ENCODE results near the gene RALGAPA2.

The RALGAPA2 gene

GRCh38 chr20:20423117-20423516 is 289.3 kb downstream of the RALGAPA2 start:
- no peak overlapping the region for H3K9ac ChIP-seq (ENCODE audit: low read depth, low read length)

GRCh38 chr20:20417876-20418676 is 294.4 kb downstream of the RALGAPA2 start:
- H3K9ac ChIP-seq (ENCODE audit: low read depth, low read length) = no peak overlapping the region
- peaks cover 3% of the 10 kb centered on the region; the same call in 1 of the 2 replicates for H3K4me1 ChIP-seq (ENCODE audit: insufficient read depth, low read length)
- H3K9me3 ChIP-seq (ENCODE audit: insufficient read depth, low read depth, low read length) = no peaks in the 10 kb centered on the region
- H3K27ac ChIP-seq (ENCODE audit: low read length) = no peak overlapping the region
- H3K36me3 ChIP-seq (ENCODE audit: insufficient read depth, low read depth, low read length) = no peaks in the 10 kb centered on the region
- H3K27me3 ChIP-seq (ENCODE audit: insufficient read depth, low read length) = peaks cover 20% of the 10 kb centered on the region; the same call in 1 of the 2 replicates
- no peak overlapping the region for H3K4me3 ChIP-seq (ENCODE audit: low read length)

More at GRCh38 chr20:20423117-20423516, 289.3 kb downstream of the RALGAPA2 start:
- H3K4me3 ChIP-seq (ENCODE audit: low read length) = no peak overlapping the region
- no peaks in the 10 kb centered on the region for H3K27me3 ChIP-seq (ENCODE audit: insufficient read depth, low read length)
- no peak overlapping the region for H3K27ac ChIP-seq (ENCODE audit: low read length)
- no peaks in the 10 kb centered on the region for H3K4me1 ChIP-seq (ENCODE audit: insufficient read depth, low read length)
- H3K36me3 ChIP-seq (ENCODE audit: insufficient read depth, low read depth, low read length) = no peaks in the 10 kb centered on the region
- no peaks in the 10 kb centered on the region for H3K9me3 ChIP-seq (ENCODE audit: insufficient read depth, low read depth, low read length)

GRCh38 chr20:20415321-20415720 is 297.1 kb downstream of the RALGAPA2 start:
- H3K9me3 ChIP-seq (ENCODE audit: insufficient read depth, low read depth, low read length) = no peaks in the 10 kb centered on the region
- no peak overlapping the region for H3K4me3 ChIP-seq (ENCODE audit: low read length)
- no peak overlapping the region for H3K27ac ChIP-seq (ENCODE audit: low read length)
- H3K36me3 ChIP-seq (ENCODE audit: insufficient read depth, low read depth, low read length) = no peaks in the 10 kb centered on the region
- no peak overlapping the region for H3K9ac ChIP-seq (ENCODE audit: low read depth, low read length)
- peaks cover 27% of the 10 kb centered on the region; the same call in 1 of the 2 replicates for H3K4me1 ChIP-seq (ENCODE audit: insufficient read depth, low read length)
- peaks cover 46% of the 10 kb centered on the region for H3K27me3 ChIP-seq (ENCODE audit: insufficient read depth, low read length)

DNA sequence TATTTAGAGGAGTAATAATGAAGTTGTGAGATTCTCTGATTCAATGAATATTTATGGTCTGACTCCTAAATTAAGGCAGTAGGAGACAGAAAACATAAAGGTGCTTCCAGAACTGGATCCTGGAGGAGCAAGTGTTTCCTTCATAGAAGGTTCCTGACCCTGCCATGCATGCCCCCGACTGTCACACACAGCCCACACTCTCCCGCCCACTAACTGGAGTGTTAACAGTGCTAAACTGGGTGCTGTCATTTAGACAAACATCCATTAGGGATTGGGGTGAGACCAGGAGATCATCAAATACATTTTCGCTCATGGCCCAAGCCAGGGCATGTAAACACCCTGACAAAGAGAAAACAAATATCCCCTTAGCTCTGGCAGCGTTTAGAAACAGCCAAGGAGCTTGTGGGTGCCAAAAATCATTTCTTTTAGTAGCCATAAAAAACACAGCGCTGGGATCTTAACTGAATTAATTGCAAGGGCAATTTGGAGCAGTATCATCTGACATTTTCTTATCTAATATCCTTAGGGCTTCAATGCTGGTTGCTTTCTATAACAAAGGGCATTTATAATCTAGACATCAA is 297.7 kb downstream of the RALGAPA2 start:
- H3K36me3 ChIP-seq (ENCODE audit: insufficient read depth, low read depth, low read length) = no peaks in the 10 kb centered on the region
- H3K9me3 ChIP-seq (ENCODE audit: insufficient read depth, low read depth, low read length) = no peaks in the 10 kb centered on the region
- H3K27ac ChIP-seq (ENCODE audit: low read length) = no peak overlapping the region
- H3K9ac ChIP-seq (ENCODE audit: low read depth, low read length) = no peak overlapping the region
- H3K27me3 ChIP-seq (ENCODE audit: insufficient read depth, low read length) = peaks cover 49% of the 10 kb centered on the region
- no peak overlapping the region for H3K4me3 ChIP-seq (ENCODE audit: low read length)
- peaks cover 27% of the 10 kb centered on the region; the same call in 1 of the 2 replicates for H3K4me1 ChIP-seq (ENCODE audit: insufficient read depth, low read length)

DNA sequence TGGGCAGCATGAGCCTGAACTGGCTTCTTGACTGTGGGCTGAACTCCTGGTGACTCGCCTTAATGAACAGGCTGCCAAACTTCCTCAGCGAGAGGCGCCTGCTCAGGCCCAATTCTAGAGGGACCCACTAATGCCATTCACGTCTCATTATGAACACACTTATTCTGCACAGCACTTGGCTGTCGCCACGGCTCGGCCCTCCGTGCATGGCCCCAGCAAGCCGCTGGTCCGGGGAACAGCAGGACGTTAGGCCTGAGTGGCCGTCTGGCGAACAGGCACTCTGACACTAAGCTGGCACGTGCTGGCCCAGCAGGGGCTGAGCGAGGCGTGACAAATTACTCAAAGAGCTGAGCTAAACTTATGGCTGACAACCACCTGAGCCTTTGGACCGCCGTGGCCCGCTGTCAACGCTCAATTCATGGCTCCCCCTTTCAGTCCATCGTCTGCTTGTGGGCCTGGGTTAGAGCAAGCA is 298.6 kb downstream of the RALGAPA2 start:
- Histone ChIP-seq H3K9ac (ENCODE audit: low read depth, low read length) (no peak overlapping the region), H3K4me1 (ENCODE audit: insufficient read depth, low read length) (peaks cover 30% of the 10 kb centered on the region), H3K27ac (ENCODE audit: low read length) (no peak overlapping the region), H3K27me3 (ENCODE audit: insufficient read depth, low read length) (peaks cover 54% of the 10 kb centered on the region), H3K4me3 (ENCODE audit: low read length) (no peak overlapping the region), H3K36me3 (ENCODE audit: insufficient read depth, low read depth, low read length) (no peaks in the 10 kb centered on the region), H3K9me3 (ENCODE audit: insufficient read depth, low read depth, low read length) (no peaks in the 10 kb centered on the region)

GRCh38 chr20:20412750-20413149 is 299.7 kb downstream of the RALGAPA2 start:
- Histone ChIP-seq H3K4me1 (ENCODE audit: insufficient read depth, low read length) (peaks cover 33% of the 10 kb centered on the region), H3K27ac (ENCODE audit: low read length) (no peak overlapping the region), H3K36me3 (ENCODE audit: insufficient read depth, low read depth, low read length) (no peaks in the 10 kb centered on the region), H3K27me3 (ENCODE audit: insufficient read depth, low read length) (peaks cover 54% of the 10 kb centered on the region), H3K4me3 (ENCODE audit: low read length) (no peak overlapping the region), H3K9me3 (ENCODE audit: insufficient read depth, low read depth, low read length) (no peaks in the 10 kb centered on the region), H3K9ac (ENCODE audit: low read depth, low read length) (no peak overlapping the region)

GRCh38 chr20:20411836-20412235 is 300.6 kb downstream of the RALGAPA2 start:
- Histone ChIP-seq H3K4me1 (ENCODE audit: insufficient read depth, low read length) (peaks cover 33% of the 10 kb centered on the region), H3K27ac (ENCODE audit: low read length) (no peak overlapping the region), H3K27me3 (ENCODE audit: insufficient read depth, low read length) (peaks cover 54% of the 10 kb centered on the region)

DNA sequence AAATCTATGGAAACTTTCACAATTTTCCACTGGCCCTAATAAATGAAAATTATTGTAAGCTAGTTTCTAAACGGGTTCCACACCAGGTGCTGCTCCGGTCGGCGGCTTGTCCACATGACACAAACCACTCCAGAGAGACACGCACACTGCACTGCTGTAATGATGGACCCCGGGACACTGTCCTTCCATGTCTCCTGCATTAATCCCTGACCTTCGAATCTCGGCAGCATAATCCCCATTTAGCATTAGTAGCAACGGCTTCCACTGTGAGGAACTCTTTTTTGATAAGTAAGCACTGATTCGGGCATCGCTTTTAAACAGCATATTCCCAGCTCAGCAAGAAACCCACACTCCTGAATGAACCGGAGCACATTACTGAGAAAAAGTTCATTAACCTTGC is 301.0 kb downstream of the RALGAPA2 start:
- Histone ChIP-seq H3K9ac (ENCODE audit: low read depth, low read length) (no peak overlapping the region), H3K9me3 (ENCODE audit: insufficient read depth, low read depth, low read length) (no peaks in the 10 kb centered on the region), H3K36me3 (ENCODE audit: insufficient read depth, low read depth, low read length) (no peaks in the 10 kb centered on the region), H3K4me1 (ENCODE audit: insufficient read depth, low read length) (peaks cover 33% of the 10 kb centered on the region), H3K27ac (ENCODE audit: low read length) (no peak overlapping the region), H3K4me3 (ENCODE audit: low read length) (no peak overlapping the region), H3K27me3 (ENCODE audit: insufficient read depth, low read length) (peaks cover 53% of the 10 kb centered on the region)

More at GRCh38 chr20:20411836-20412235, 300.6 kb downstream of the RALGAPA2 start:
- no peaks in the 10 kb centered on the region for H3K36me3 ChIP-seq (ENCODE audit: insufficient read depth, low read depth, low read length)
- no peak overlapping the region for H3K4me3 ChIP-seq (ENCODE audit: low read length)
- H3K9me3 ChIP-seq (ENCODE audit: insufficient read depth, low read depth, low read length) = no peaks in the 10 kb centered on the region
- no peak overlapping the region for H3K9ac ChIP-seq (ENCODE audit: low read depth, low read length)

DNA sequence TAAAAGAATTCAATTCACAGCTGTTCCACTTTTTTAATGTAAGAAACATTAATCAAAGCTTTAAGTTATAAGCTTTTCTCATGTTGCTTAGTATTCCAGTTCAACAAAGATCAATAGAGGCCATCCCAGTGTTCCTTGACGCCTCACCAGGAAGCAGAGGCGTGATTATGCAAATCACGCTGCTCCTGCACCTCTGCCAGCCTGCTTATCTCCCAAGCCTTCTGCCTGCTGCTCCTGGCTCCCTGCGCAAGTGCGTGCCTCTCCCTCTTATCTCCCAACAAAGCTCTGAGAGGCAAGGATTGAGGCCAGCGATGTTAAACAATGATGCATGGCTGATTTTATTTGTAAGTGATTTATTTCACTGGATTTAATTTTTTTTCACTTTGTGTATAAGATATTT is 301.8 kb downstream of the RALGAPA2 start:
- Histone ChIP-seq H3K36me3 (ENCODE audit: insufficient read depth, low read depth, low read length) (no peaks in the 10 kb centered on the region), H3K4me3 (ENCODE audit: low read length) (no peak overlapping the region), H3K4me1 (ENCODE audit: insufficient read depth, low read length) (peaks cover 33% of the 10 kb centered on the region), H3K9me3 (ENCODE audit: insufficient read depth, low read depth, low read length) (no peaks in the 10 kb centered on the region), H3K27me3 (ENCODE audit: insufficient read depth, low read length) (peaks cover 46% of the 10 kb centered on the region), H3K27ac (ENCODE audit: low read length) (no peak overlapping the region), H3K9ac (ENCODE audit: low read depth, low read length) (no peak overlapping the region)

GRCh38 chr20:20409331-20409730 is 303.1 kb downstream of the RALGAPA2 start:
- H3K4me3 ChIP-seq (ENCODE audit: low read length) = no peak overlapping the region
- no peaks in the 10 kb centered on the region for H3K9me3 ChIP-seq (ENCODE audit: insufficient read depth, low read depth, low read length)
- no peak overlapping the region for H3K27ac ChIP-seq (ENCODE audit: low read length)
- H3K9ac ChIP-seq (ENCODE audit: low read depth, low read length) = no peak overlapping the region
- H3K4me1 ChIP-seq (ENCODE audit: insufficient read depth, low read length) = peaks cover 33% of the 10 kb centered on the region
- no peaks in the 10 kb centered on the region for H3K36me3 ChIP-seq (ENCODE audit: insufficient read depth, low read depth, low read length)
- H3K27me3 ChIP-seq (ENCODE audit: insufficient read depth, low read length) = peaks cover 40% of the 10 kb centered on the region

DNA sequence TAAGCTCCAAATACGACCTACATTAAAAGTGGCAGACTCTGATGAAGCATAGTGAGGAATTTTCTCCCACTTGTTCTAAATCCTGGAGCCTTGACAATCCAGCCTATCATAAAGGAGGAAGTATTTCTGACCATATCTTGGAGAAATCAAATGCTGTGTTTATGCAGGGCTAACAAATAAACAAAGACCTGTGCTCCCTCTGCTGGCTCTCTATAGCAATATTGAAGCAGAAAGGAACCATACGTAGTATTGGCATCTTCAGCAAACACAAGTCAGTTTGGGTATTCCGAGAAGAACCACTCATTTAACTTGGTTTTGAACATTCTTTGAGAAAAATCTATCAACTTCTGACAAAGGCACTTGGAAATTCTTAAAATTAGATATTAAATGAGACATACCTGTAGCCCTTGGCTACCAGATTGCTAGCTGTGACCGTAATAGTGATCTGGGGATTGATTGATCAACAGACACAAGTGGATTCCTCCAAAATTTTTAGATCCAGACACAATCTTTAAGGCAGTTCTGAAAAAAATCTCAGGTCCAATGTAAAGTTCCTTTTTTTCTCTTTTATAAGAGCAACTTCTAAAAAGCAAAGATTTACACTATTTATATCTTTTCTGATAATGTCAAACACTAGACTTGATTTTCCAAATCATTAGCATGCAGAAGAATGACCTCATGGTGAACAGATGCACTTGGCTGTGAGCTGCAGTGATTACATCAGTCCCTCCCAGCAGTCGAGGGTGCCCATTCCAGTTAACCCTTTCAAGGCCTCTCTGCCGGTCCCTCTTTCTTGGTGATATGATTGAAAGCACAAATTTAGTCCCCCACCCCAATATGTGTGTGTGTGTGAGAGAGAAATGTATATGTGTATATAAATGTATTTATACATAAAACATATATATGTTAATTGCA is 304.3 kb downstream of the RALGAPA2 start:
- Histone ChIP-seq H3K4me3 (ENCODE audit: low read length) (no peak overlapping the region), H3K9me3 (ENCODE audit: insufficient read depth, low read depth, low read length) (no peaks in the 10 kb centered on the region), H3K4me1 (ENCODE audit: insufficient read depth, low read length) (peaks cover 31% of the 10 kb centered on the region), H3K36me3 (ENCODE audit: insufficient read depth, low read depth, low read length) (no peaks in the 10 kb centered on the region), H3K27ac (ENCODE audit: low read length) (no peak overlapping the region), H3K9ac (ENCODE audit: low read depth, low read length) (no peak overlapping the region), H3K27me3 (ENCODE audit: insufficient read depth, low read length) (peaks cover 35% of the 10 kb centered on the region)
